BLaER1 treated with 17β-estradiol and CSF1 and Interleukin-3, amounts not matched to agents 10 nM and 100 nM (cell line): ENCODE results near the gene C16orf46.
A peak's percentile ranks its signal among the peaks of the same experiment; 100 is the strongest.
"Not testable (repeated sequence)": the region's sequence is repeated elsewhere in the genome, so short reads cannot be mapped to it uniquely, and the experiment has no call there.

ENCODE experiments used
- H3K27ac ChIP-seq, 11 experiments: shearing (Covaris generic); formaldehyde crosslinking; 2 replicates each; pipeline ENCODE4 v1.8.1; 2022
- H3K27me3 ChIP-seq, 11 experiments: shearing (Covaris generic); formaldehyde crosslinking; 2 replicates each; pipeline ENCODE4 v1.8.1; 2022
- H3K36me3 ChIP-seq, 11 experiments: shearing (Covaris generic); formaldehyde crosslinking; 2 replicates each; pipeline ENCODE4 v1.8.1; 2022
- H3K4me1 ChIP-seq, 10 experiments: shearing (Covaris generic); formaldehyde crosslinking; 2 replicates each; pipeline ENCODE4 v1.8.1; 2022
- H3K4me2 ChIP-seq, 11 experiments: shearing (Covaris generic); formaldehyde crosslinking; 2 replicates each; pipeline ENCODE4 v1.8.1; 2022
- H3K4me3 ChIP-seq, 10 experiments: shearing (Covaris generic); formaldehyde crosslinking; 2 replicates each; pipeline ENCODE4 v1.8.1; 2022
- H3K9ac ChIP-seq, 11 experiments: shearing (Covaris generic); formaldehyde crosslinking; 2 replicates each; pipeline ENCODE4 v1.8.1; 2022
- H3K9me3 ChIP-seq, 11 experiments: shearing (Covaris generic); formaldehyde crosslinking; replicated peaks in 1 of 11; 2 replicates each; pipeline ENCODE4 v1.8.1; 2022
- H4K20me1 ChIP-seq, 11 experiments: shearing (Covaris generic); formaldehyde crosslinking; 2 replicates each; pipeline ENCODE4 v1.8.1; 2022
- Cebpa-rat ChIP-seq, 11 experiments: shearing (Covaris generic); IDR thresholded peaks; 2 replicates each; pipeline ENCODE4 v1.8.1; 2022

C16orf46 gene

GRCh38 chr16:81077076-81077940 is at the start of gene C16orf46:
Gene C16orf46 (minus strand): TSS chr16:81077238. CDS start chr16:81063955, 13,283 bp downstream.
- Histone ChIP-seq H4K20me1 (no peaks in the 10 kb centered on the region), H3K4me1 (peaks cover 10 to 17% (median 13%) of the 10 kb centered on the region in 10 experiments), H3K36me3 (peaks cover 0 to 5% (median 0%) of the 10 kb centered on the region in 11 experiments; a peak in 2 of 22 replicates), H3K4me2 (peak within 1 kb of the TSS; percentile 78 to 95 (median 88)), H3K27me3 (no peaks in the 10 kb centered on the region), H3K27ac (peak within 1 kb of the TSS; percentile 78 to 93 (median 83)), H3K9me3 (no peaks in the 10 kb centered on the region), H3K9ac (peak within 1 kb of the TSS; percentile 78 to 93 (median 87)), H3K4me3 (peak within 1 kb of the TSS; percentile 66 to 79 (median 70))
- TF ChIP-seq Cebpa-rat (IDR thresholded peaks at IDR 0.05): no peak

- Histone ChIP-seq H3K9ac (no peak overlapping the region), H3K4me2 (no peak overlapping the region), H3K4me1 (peaks cover 0 to 27% (median 13%) of the 10 kb centered on the region in 10 experiments; a peak in 13 of 20 replicates), H3K9me3 (no peaks in the 10 kb centered on the region), H3K4me3 (no peak overlapping the region), H3K27ac (no peak overlapping the region), H3K27me3 (no peaks in the 10 kb centered on the region), H3K36me3 (no peaks in the 10 kb centered on the region), H4K20me1 (no peaks in the 10 kb centered on the region)
- 0 out of 22 replicates have a peak, but pooled peaks of 1 of the 11 experiments have one; percentile 13 for TF ChIP-seq Cebpa-rat (IDR thresholded peaks at IDR 0.05)
Observed at GRCh38 chr16:81123092-81123852, 46.2 kb upstream of the C16orf46 start.

GRCh38 chr16:81121474-81121990 is 44.5 kb upstream of the C16orf46 start:
- no peak for TF ChIP-seq Cebpa-rat (IDR thresholded peaks at IDR 0.05)

GRCh38 chr16:81117436-81117835 is 40.4 kb upstream of the C16orf46 start:
- no peak overlapping the region for H3K27ac ChIP-seq
- no peak for TF ChIP-seq Cebpa-rat (IDR thresholded peaks at IDR 0.05)
- H3K9me3 ChIP-seq: no peaks in the 10 kb centered on the region

More at GRCh38 chr16:81121474-81121990, 44.5 kb upstream of the C16orf46 start:
- no peak overlapping the region for H3K4me3 ChIP-seq
- H3K4me1 ChIP-seq: peaks cover 0 to 27% (median 13%) of the 10 kb centered on the region in 10 experiments; a peak in 13 of 20 replicates
- H4K20me1 ChIP-seq: no peaks in the 10 kb centered on the region
- no peaks in the 10 kb centered on the region for H3K9me3 ChIP-seq
- peak overlapping the region in 2 of 11 experiments; percentile 12 to 63; a peak in 1 of 22 replicates for H3K4me2 ChIP-seq
- H3K27ac ChIP-seq: no peak overlapping the region
- H3K36me3 ChIP-seq: no peaks in the 10 kb centered on the region
- H3K9ac ChIP-seq: no peak overlapping the region
- H3K27me3 ChIP-seq: no peaks in the 10 kb centered on the region

DNA sequence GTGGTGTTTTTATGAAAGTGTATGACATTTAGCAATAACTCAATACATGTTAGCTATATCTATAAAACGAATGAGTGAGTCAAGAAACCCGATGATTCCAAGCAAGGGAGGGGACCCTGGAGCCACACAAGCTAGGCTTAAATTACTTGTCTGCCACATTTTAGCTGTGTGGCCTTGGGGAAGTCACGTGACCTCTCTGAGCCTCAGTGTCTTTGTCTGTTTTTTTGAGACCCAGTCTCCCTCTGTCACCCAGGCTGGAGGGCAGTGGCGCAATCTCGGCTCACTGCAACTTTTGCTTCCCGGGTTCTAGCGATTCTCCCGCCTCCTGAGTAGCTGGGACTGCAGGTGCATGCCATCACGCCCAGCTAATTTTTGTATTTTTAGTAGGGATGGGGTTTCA is 39.2 kb upstream of the C16orf46 start:
- Histone ChIP-seq H3K36me3 (no peaks in the 10 kb centered on the region), H3K9me3 (no peaks in the 10 kb centered on the region), H3K4me1 (peaks cover 0 to 21% (median 13%) of the 10 kb centered on the region in 10 experiments; a peak in 13 of 20 replicates), H3K27ac (no peak overlapping the region), H3K9ac (no peak overlapping the region), H4K20me1 (no peaks in the 10 kb centered on the region), H3K4me2 (no peak overlapping the region), H3K27me3 (no peaks in the 10 kb centered on the region), H3K4me3 (no peak overlapping the region)
- no peak for TF ChIP-seq Cebpa-rat (IDR thresholded peaks at IDR 0.05)

More at GRCh38 chr16:81117436-81117835, 40.4 kb upstream of the C16orf46 start:
- H3K9ac ChIP-seq: no peak overlapping the region
- no peaks in the 10 kb centered on the region for H3K27me3 ChIP-seq
- peaks cover 0 to 27% (median 13%) of the 10 kb centered on the region in 10 experiments; a peak in 13 of 20 replicates for H3K4me1 ChIP-seq
- H4K20me1 ChIP-seq: no peaks in the 10 kb centered on the region
- H3K4me2 ChIP-seq: no peak overlapping the region
- H3K36me3 ChIP-seq: no peaks in the 10 kb centered on the region
- H3K4me3 ChIP-seq: no peak overlapping the region

DNA sequence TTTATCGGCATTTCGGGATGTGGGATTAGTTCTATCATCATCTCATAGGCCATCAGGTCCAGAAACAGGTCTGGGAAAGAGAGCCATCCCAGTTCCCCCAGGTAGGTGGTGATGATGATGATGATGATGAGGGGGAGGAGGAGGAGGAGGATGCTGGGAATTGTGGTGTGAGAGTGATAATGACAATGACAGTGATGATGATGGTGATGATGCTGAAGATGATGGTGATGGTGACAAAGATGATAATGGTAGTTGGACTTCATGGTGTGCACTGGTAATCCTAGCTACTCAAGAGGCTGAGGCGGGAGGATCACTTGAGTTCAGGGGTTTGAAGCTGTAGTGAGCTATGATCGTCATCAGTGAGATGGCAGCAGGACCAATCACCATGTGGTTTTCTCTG is 35.4 kb upstream of the C16orf46 start:
- H3K4me1 ChIP-seq: no peaks in the 10 kb centered on the region
- H3K36me3 ChIP-seq: no peaks in the 10 kb centered on the region
- no peak overlapping the region for H3K27ac ChIP-seq
- no peak overlapping the region for H3K4me2 ChIP-seq
- H3K9ac ChIP-seq: no peak overlapping the region
- no peak for TF ChIP-seq Cebpa-rat (IDR thresholded peaks at IDR 0.05)
- H3K4me3 ChIP-seq: no peak overlapping the region
- H3K27me3 ChIP-seq: no peaks in the 10 kb centered on the region
- H3K9me3 ChIP-seq: no peaks in the 10 kb centered on the region
- H4K20me1 ChIP-seq: no peaks in the 10 kb centered on the region

DNA sequence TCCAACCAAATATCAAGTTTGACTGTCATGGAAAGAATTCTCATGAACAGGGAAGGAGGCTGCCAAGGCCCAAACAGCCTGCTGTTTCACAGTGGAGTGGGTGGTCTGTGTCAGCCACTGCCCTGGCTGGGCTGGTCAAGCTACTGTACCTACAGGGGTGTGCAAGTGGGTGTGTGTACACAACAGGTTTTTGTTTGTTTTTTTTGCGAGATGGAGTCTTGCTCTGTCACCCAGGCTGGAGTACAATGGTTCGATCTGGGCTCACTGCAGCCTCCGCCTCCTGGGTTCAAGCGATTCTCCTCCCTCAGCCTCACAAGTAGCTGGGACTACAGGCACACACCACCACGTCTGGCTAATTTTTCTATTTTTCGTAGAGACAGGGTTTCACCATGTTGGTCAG is 32.2 kb upstream of the C16orf46 start:
- not testable (repeated sequence) for H3K9ac ChIP-seq, H3K9me3 ChIP-seq, H4K20me1 ChIP-seq, H3K4me1 ChIP-seq, H3K4me2 ChIP-seq, H3K4me3 ChIP-seq, H3K27me3 ChIP-seq, H3K27ac ChIP-seq, H3K36me3 ChIP-seq

DNA sequence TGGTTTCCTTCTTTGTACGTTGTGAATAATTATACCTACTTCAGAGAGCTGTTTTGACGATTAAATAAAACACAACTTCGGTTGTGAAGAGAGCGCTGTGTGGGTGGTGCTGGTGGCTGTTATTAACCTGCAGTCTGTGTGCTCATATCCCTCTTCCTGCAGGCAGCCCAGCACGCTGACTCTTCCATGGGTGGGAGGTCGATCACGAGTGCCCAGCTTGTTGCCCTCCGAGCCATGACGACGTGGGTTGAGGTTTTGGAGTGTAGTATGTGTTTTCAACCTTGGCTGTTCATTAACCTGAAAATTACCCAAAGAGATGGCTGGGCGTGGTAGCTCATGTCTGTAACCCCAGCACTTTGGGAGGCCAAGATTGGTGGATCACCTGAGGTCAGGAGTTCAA is 30.5 kb upstream of the C16orf46 start:
- H3K4me2 ChIP-seq: no peak overlapping the region
- H3K4me3 ChIP-seq: no peak overlapping the region

More for the DNA sequence above, 30.5 kb upstream of the C16orf46 start:
- Histone ChIP-seq H3K36me3 (no peaks in the 10 kb centered on the region), H3K9me3 (no peaks in the 10 kb centered on the region), H3K27ac (no peak overlapping the region), H3K27me3 (no peaks in the 10 kb centered on the region), H3K4me1 (peaks cover 0 to 7% (median 0%) of the 10 kb centered on the region in 10 experiments; a peak in 2 of 20 replicates), H3K9ac (no peak overlapping the region), H4K20me1 (no peaks in the 10 kb centered on the region)
- no peak for TF ChIP-seq Cebpa-rat (IDR thresholded peaks at IDR 0.05)
